ENCODE measurements around the gene LRRC2. TPM values are rescaled to one million over a fixed set of nuclear protein-coding genes. Genes with fewer than 3 reads are reported as not detected.

LRRC2 gene
- total RNA-seq, 1 experiment from 2014 or later, result 2.6 TPM

GRCh38 chr3:46614431-46614830 lies 48.3 kb upstream of the LRRC2 start:
- Histone ChIP-seq H3K9ac (ENCODE audit: extremely low read depth, insufficient read length, low read length) (no peak overlapping the region), H3K56ac (ENCODE audit: insufficient read length, low read depth, low read length) (no peak overlapping the region), H2BK20ac (ENCODE audit: low read depth, low read length, poor library complexity, severe bottlenecking) (no peak overlapping the region), H3K23me2 (ENCODE audit: insufficient read length, low read depth, low read length, poor library complexity, severe bottlenecking) (peaks cover 4% of the 10 kb centered on the region), H3K18ac (ENCODE audit: insufficient read length, low read depth, low read length) (no peak overlapping the region), H4K8ac (replicated peaks; ENCODE audit: insufficient read length, low read depth, low read length) (no peak overlapping the region), H3K4ac (ENCODE audit: low read depth, low read length) (no peak overlapping the region), H3T11ph (ENCODE audit: low read length) (no peak overlapping the region), H3K27ac (ENCODE audit: insufficient read length, low read depth, low read length) (no peak overlapping the region), H2BK120ac (ENCODE audit: low read depth, low read length, poor library complexity, severe bottlenecking) (no peak overlapping the region), H3K14ac (ENCODE audit: insufficient read depth, low read length) (no peak overlapping the region), H2BK12ac (ENCODE audit: insufficient read length, low read depth, low read length) (no peak overlapping the region), H3K9me3 (ENCODE audit: control insufficient read depth, low read depth, low read length) (no peaks in the 10 kb centered on the region), H2BK5ac (ENCODE audit: insufficient read length, low read length) (no peak overlapping the region), H3K4me2 (ENCODE audit: insufficient read depth, insufficient read length, low read length) (no peak overlapping the region), H3K27me3 (ENCODE audit: insufficient read depth, low read length) (no peaks in the 10 kb centered on the region; the same call in 1 of the 2 replicates), H3K79me1 (ENCODE audit: insufficient read depth, low read depth, low read length, poor library complexity, severe bottlenecking) (no peaks in the 10 kb centered on the region), H2AFZ (ENCODE audit: low read length) (no peak overlapping the region), H3K79me2 (ENCODE audit: insufficient read depth, low read length) (no peaks in the 10 kb centered on the region), H2AK5ac (ENCODE audit: insufficient read length, low read length) (no peak overlapping the region), H3K23ac (ENCODE audit: insufficient read length, low read depth, low read length) (no peak overlapping the region), H3K4me1 (ENCODE audit: insufficient read depth, low read length) (no peaks in the 10 kb centered on the region; the same call in 1 of the 2 replicates), H4K5ac (ENCODE audit: insufficient read length, low read depth, low read length) (no peak overlapping the region), H2BK15ac (ENCODE audit: low read depth, low read length) (no peak overlapping the region), H4K20me1 (ENCODE audit: control insufficient read depth, insufficient read depth, insufficient read length) (no peaks in the 10 kb centered on the region), H4K91ac (ENCODE audit: insufficient read length, low read depth, low read length) (no peak overlapping the region)
- no peak overlapping the region for H3K4me3 Mint-ChIP-seq
- peaks cover 6% of the 10 kb centered on the region for H3K27me3 Mint-ChIP-seq (ENCODE audit: low read depth)
- H3K27ac Mint-ChIP-seq, result no peak overlapping the region
- H3K36me3 Mint-ChIP-seq (ENCODE audit: insufficient read depth in 1 of 3, low read depth in 3 of 3), result no peaks in the 10 kb centered on the region
- H3K9me3 Mint-ChIP-seq, result no peaks in the 10 kb centered on the region
- WGBS (ENCODE audit: extremely low coverage, insufficient read length, low lambda C conversion rate), result no CpG with 5 or more reads among the region's 4 CpGs
- DNase-seq, result no peak
- TF ChIP-seq CTCF (conservative IDR thresholded peaks at IDR 0.05), result no peak
- peaks cover 18 to 29% of the 10 kb centered on the region in 2 experiments for H3K4me1 Mint-ChIP-seq
